GM19372 (cell line): ENCODE results near the gene FAM227B.
"Not testable (repeated sequence)": the region's sequence is repeated elsewhere in the genome, so short reads cannot be mapped to it uniquely, and the experiment has no call there.

Experiments used
- ATAC-seq: cut with Tn5 transposase; IDR thresholded peaks from one replicate; pipeline ENCODE4 v1.9.1; 2021; ENCODE audit warnings: mild to moderate bottlenecking, low read depth, moderate library complexity; ENCODE audit not compliant: unreplicated experiment

Gene FAM227B, protein sequence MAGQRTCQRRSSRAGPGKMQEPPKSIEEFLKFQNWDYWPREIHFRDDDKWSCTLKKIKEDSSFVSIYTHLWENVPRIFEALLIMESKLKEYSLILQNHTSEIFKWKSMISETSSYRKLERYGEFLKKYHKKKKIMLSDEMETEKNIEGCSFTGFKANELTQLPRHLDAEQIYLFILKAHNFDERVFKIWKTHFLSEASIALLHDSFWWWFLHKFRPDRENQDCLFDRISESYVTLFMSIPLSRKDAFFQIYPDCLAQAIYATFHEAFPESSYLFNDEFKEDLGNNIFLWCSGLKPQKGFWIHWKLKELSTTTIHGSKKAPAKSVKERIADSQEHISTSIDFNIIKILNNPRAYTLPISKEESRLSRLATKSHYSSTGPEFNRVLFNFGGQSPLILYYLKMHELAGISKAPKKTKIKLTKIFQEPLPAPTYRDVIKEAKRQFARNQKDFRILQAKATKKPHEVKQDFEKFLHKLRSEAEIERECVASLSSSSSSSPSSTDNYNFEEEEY

DNA sequence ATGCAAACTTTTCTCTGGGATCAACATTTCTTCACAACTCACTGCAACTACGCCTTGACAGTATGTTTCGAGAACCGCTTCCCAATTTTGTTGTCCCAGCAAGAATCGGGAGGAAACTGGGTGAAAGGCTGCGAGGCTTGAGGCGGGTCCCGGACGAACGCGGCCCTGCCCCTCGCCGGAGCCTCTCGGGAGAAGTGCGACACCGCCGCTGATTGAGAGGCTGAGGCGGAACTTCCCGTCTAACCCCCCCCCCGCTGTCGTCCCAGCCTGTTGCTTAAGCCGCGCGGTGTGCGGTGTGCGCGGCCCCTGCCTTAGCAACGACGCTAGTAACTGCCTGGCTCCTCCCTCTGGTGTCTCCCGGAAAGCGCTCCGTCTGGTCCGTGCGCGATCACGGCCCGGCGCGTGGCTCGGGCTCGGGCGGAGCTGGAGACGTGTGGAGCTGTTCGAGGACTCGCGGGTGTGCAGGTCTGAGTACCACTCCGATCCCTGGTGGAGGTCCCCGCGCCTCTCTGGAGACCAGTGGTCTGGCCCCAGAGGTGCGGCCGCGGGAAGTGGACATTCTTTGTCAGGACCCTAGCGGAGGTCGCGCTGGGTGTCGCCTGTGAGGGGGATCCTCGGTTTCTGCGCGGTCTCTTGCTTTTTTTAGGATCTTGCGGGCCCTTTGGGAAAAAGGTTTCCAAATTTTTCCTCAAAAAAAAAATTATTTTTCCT lies at the start of gene FAM227B, which contains the start of gene DTWD1:
FAM227B (minus strand) TSS at position 161 of the 711 bp plus-strand sequence. CDS start 5,647 bp downstream, outside the sequence.
DTWD1 (plus strand) TSS at position 391 of the 711 bp plus-strand sequence. CDS start 4,120 bp downstream, outside the sequence.
- ATAC-seq = peak; percentile 97

DNA sequence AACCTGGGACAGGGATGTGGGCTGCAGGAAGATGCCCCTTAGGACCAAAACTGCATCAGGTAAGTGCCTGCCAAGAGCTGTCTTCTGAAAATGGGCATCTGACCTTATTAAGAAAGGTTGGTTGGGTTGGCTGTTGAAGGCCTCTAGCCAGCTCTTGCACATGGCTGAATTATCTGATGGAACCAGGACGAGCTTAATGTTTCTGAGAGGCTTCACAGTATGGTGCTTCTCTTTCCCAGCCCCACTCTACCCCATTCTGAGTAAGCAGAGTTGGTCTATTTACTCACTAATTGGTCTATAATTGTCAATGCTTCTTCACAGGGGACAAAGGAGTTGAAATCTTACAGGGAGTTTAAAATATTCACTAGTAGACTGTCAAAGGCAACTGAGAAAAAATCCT lies 48.7 kb upstream of the FAM227B start:
- no peak for ATAC-seq

DNA sequence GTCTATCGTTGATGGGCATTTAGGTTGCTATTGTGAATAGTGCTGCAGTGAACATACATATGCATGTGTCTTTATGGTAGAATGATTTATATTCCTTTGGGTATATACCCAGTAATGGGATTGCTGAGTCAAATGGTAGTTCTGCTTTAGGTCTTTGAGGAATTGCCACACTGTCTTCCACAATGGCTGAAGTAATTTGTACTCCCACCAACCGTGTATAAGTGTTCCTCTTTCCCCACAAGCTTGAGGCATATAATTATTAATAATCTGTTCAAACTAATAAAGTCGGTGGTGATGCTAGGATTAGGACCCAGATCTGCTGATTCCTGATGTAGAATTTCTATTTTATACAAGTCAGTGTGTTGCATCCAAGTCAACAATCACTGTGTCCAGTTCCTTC lies 45.9 kb upstream of the FAM227B start:
- not testable (repeated sequence) for ATAC-seq

DNA sequence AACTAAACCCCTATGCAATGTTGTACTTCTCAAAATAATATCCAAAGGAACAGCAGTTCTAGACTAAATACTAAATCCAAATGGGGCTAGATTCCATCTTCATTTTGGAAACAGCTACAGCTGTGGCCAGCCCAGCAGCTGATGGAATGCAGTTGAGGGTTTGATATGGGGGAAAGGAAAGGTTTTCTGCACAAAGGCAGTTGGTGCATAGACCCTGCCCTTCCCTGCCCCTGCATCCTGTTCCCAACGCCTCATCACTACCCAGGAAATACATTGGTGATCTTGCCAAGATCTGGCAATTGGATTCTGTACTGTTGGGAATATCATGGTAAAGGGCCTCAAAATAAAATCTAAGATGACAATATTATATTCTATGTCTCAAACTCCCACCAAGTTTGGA lies 44.1 kb upstream of the FAM227B start:
- no peak for ATAC-seq

DNA sequence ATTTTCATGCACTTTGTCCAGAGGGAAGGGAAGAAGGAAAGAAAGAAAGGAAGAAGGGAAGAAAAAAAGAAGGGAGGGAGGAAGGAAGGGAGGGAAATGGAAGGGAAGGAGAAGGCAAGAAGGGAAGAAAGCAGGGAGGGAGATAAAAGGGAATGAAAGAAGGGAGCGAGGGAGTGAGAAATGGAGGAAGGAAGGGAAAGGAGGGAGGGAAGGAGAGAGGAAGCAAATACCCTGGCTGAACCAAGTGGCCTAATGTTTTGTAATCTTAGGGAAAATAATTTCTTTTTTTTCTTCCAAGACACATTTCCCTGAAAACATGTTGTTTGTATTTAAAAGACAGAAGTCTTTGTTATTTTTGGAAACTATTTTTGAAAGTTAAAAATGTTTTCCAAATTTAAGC lies 36.1 kb upstream of the FAM227B start:
- no peak for ATAC-seq

DNA sequence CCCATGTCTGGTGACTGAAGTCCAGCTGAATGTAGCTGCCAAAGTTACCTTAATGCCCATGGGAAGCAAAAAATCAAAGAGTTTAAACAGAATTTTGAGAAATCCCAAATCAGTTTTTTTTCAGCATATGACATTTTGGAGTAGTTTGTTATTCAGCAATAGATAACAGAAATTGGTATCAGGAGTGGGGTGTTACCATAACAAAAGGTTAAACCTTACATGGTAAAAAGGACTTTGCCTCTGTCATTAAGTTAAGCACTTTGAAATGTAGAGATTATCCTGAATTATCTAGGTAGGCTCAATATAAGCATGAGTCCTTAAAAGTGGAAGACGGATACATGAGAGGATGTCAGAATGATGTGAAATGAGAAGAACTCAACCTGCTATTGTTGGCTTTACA lies 32.3 kb upstream of the FAM227B start:
- ATAC-seq = no peak

DNA sequence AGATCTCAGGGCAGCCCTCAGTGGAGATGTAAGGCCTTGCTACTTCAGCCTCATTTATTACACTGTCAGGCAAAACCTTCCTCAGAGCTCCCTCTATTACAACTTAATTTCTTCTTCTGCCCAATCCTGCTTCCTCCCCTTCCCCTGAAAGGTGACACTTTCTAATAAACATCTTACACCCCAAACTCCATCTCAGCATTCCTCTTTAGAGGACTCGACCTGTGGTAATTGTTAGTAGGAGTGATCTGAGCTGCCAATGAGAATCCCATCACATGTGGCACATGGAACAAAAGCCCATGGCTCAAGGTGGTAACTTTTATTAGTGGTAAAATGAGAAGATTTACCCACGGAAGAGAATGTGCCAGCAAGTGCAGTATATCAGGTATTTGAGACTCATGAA lies 30.1 kb upstream of the FAM227B start:
- ATAC-seq = no peak

DNA sequence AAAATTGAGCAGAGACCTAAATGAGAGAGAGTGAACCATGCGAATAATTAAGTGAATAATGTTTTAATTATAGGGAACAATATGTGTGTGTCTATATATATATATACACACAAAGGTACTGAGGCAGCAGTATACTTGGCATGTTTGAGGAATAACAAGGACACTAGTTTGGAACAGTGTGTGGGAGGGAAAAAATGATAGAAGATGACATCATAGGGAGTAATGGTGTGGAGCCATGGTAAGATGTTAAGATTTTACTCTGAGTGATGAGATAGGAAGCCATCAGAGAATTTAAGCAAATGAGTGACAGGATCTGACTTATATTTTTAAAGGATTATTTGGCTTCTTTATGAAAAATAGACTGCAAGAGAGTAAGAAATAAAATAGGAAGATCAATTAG lies 29.4 kb upstream of the FAM227B start:
- no peak for ATAC-seq

DNA sequence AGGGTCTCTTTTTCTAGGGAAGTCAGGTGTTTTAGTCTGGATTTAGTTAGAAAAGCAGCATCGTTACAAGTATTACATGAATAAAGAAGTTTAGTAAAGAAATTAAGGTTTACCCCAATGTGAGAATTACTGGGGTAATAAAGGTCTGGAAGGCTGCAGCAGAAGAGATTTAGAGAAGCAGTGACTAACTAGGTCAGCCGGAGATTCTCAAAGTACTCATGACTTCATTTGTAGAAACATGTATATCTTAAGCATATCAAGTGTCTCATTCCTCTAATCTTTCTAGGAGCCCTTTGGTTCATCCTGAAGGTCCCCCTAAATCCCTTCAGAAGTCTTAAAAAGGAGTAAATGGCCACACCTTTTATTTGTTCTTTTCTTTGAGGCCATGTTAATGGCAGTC lies 26.3 kb upstream of the FAM227B start:
- ATAC-seq = no peak

DNA sequence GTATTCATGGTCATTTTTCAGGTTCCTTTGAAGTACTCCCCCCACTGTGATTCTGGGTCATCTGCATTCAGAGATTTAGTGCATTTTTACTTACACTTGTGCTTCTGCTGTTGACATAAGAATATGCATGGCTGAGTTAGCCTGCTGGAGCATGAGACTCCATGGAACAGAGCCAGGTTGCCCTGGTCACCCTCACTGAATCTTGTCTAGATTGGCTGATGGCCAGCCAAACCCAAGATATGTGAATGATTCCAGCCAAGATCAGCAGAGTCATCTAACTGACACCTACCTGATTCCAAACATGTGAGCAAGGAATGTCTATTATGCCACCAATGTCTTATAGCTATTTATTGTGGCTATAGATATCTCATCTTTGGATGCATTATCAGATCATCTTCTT lies 25.3 kb upstream of the FAM227B start:
- no peak for ATAC-seq

DNA sequence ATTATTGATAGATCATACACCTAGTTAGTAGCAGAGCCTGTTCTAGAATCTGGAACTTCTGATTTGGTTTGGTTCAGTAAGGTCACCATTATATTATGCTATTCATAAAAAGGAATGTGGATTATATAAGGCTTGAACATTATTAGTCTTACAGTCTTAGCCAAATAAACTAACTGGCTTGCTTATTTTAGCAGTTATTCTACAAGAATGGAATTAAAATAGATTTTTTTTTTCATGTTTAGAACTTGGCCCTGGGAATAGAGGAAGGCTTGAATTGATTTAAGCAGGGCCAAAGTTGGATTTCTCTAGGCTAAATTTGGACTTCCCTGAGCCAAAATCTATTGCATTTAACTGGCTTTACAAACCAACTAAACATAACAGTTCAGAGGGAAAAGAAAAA lies 24.7 kb upstream of the FAM227B start:
- no peak for ATAC-seq

DNA sequence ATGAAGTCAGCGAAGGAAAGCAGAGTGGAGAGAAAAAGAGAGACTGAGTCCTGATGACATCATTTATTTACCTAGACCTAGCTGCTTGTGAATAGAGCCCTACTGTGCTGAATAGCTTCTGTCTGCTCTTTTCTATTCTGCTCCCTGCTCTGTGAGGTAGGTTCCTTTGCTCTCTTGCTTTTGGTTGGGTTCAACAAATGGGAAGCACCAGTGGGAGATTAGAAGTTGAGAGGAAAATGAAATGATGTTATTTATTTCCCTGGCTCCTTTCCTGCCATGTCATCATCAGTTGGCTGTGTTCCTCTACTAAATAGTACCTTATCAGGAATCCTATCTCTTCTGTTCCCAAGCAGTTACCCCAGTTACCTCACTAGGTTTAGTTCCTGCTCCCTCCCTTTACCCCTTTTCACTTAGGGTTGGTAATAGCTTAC lies 23.8 kb upstream of the FAM227B start:
- ATAC-seq = no peak

DNA sequence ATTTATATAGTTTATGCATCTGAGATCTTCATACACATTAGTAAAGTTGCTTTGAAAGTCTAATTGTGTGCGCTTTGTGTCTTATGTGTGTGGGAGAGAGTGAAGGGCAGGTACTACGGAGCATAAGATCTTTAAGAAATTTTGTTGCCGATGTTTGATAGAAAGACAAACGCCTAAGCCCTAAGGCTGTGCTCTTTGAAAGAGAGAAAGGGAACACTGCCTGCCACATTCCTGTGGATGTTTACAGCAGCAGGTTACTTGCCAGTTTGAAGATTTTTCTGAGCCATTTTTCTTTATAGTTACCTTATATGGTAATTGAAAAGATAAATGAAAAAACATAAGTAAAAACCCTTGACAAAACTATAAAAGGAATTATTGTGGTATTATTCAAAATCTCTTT lies 17.2 kb upstream of the FAM227B start:
- ATAC-seq = no peak

DNA sequence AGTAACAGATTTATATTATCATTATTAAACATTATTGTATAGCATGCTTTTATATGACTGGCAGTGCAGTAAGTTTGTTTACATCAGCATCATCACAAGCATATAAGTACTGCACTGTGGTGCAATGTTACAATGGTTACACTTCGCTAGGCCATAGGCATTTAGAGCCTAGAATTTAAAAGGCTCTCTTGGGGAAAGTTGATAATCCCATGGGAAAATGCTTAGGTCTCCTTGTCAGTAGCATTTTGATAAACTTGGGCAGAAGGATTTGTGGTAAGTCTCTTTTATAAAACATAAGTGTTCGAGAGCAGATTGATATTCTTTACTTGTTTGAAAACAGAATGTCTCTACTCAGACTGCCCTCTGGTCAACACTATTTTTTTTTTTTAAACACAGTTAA lies 7.8 kb upstream of the FAM227B start:
- no peak for ATAC-seq

DNA sequence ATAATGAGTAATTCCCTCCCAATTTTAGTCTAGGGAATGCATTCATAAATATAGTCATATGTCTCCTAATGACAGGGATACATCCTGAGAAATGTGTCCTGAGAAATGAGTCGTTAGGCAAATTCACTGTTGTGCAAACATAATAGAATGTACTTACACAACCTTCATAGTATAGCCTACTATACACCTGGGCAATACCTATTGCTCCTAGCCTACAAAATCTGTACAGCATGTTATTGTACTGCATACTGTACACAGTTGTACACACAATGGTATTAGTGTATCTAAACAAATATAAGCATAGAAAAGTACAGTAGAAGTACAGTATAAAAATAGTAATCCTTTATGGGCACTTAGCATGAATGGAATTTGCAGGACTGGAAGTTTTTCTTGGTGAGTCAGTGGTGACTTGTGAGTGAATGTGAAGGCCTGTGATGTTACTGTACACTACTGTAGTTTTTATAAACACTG lies 6.8 kb upstream of the FAM227B start:
- no peak for ATAC-seq

DNA sequence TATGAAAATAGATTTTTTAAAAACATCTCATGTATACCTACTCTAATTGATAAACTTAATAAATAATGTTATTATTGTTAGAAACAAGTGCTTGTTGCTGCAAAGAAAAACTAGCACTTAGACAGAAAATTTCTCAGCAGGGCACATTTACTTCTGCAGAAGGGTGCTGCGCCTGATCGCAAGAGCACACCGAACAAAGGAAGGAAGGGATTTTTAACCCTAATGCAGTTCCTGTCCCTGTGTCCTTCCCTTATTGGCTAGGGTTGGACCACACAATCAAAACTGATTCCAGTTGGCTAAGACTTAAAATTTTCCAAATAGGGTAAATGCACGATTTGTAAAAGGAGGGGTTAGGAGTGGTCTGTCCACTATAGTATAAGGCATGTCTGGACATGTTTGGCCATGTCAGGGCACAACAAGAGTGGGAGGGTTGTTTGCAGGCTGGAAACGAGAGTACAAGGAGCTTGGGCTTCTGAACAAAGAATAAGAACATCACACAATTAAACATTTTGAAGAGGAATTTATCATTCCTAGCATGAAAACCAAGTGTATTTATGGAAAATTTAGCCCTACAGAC lies 4.9 kb upstream of the FAM227B start:
- ATAC-seq = no peak

DNA sequence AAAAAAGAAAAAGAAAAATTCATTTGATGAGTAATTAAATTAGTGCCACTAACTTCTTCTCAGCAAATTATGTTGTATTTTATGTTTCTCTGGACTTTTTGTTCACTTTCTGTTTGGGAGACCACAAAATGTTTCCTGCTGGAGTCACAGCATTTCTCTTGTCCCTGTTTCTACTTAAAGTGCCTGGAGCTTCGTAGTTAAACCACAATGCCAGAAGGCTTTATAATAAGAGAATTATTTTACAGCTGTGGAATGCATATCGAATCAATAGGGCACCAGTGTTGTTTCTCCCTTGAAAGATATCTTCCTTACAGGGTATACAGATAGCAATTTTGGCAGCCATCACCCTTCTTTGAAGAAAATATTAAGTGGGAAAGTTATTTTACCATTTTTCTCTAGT lies 3.4 kb upstream of the FAM227B start:
- no peak for ATAC-seq

DNA sequence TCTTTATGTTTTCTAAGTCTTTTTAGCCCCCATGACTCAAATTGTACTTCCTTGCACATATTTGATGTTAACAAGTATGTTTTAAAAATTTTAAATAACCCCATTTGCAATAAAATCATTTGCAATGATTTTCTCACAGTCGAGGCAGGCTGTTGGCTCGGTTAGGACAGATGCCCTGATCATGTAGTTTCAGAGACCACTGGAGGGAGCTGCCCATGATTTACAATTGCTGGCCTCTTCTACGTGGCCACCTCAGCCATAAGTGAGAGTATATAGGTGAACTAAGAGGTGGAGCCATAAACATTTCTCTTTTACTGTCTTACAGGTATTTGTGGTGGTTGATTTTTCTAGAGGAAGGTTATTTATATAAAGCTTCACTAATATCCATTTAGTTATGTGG lies 1.9 kb upstream of the FAM227B start:
- no peak for ATAC-seq

DNA sequence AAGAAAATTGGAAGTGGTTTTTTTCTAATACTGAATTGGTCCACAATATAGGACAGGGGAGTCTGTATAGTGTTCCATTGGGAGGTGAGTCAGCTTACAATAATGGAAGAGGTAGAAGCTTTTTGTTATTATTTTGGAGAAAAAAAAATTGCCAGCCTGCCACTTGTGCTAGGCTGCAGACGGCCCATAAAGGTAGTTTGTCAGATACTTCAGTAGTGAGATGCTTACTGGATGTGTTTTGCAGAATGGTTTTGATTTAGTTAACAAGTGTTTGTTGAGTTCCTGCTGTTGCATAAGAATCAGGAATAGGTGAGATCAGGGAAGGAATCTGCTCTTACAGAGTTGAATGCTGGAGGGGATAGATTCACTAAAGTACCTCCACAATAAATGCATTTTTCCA lies 1.3 kb upstream of the FAM227B start:
- no peak for ATAC-seq

DNA sequence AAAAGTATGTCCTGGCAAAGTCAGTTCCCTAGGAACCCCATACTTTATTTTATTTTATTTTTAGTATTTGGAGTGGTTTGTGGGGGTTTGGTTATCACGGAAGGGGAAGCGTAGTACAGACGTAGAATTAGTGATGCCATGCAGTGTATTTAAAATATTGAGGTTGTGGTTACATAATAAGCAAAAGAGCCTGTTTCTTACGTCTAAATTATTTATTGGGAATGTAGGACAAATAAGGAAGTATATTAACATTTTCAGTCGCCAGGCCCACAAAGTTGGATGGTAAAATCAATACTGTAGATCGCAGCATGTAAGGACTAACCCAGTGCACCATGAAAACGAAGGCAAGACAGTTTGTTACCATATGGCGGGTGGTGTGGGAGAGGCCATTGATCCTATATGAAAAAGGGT lies 788 bp upstream of the FAM227B start:
- ATAC-seq = no peak

DNA sequence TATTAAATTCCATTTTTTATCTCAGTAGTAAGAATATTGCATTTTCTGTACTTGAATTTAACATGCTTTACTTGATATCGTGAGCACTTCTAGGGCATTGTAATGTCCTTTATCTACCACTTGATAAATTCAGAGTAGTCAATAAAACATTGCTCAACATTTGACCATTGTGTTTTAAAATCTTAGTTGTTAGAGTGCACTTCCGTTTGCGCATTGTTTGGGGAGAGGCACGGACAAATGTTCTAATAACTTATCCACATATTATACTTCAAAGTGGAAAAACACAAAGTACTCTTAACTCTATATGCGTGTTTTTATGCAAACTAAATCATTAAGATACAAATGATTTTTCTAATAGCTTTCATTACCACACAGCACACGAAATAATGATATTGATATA lies 419 bp downstream of the FAM227B start:
- ATAC-seq = no peak
